GM19351 (cell line): ENCODE measurements around the gene SPSB1.
"Not testable (repeated sequence)": the region's sequence is repeated elsewhere in the genome, so short reads cannot be mapped to it uniquely, and the experiment has no call there.

ENCODE experiments used
- ATAC-seq: cut with Tn5 transposase; IDR thresholded peaks from one replicate; pipeline ENCODE4 v1.9.1; 2021; ENCODE audit warnings: mild to moderate bottlenecking, moderate library complexity; ENCODE audit not compliant: unreplicated experiment

Gene SPSB1

GRCh38 chr1:9385392-9385791 is 92.7 kb downstream of the SPSB1 start:
- not testable (repeated sequence) for ATAC-seq

GRCh38 chr1:9385801-9386573 is 93.3 kb downstream of the SPSB1 start:
- no peak for ATAC-seq

GRCh38 chr1:9388335-9389180 is 95.9 kb downstream of the SPSB1 start:
- ATAC-seq: no peak

DNA sequence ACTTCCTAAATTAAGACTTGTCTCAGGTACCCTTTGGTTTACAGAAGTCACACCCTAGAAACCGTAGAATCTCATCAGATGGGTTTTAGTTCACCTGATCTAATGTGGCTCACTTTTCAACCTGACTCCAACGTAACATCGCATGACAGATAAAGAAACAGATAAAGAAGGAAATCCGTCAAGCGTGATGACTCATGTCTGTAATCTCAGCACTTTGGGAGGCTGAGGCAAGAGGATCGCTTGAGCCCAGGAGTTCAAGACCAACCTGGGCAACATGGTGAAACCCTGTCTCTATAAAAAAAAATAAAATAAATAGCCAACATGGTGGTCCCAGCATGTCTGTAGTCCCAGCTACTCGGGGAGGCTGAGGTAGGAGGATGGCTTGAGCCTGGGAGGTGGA is 97.3 kb downstream of the SPSB1 start:
- ATAC-seq: no peak

DNA sequence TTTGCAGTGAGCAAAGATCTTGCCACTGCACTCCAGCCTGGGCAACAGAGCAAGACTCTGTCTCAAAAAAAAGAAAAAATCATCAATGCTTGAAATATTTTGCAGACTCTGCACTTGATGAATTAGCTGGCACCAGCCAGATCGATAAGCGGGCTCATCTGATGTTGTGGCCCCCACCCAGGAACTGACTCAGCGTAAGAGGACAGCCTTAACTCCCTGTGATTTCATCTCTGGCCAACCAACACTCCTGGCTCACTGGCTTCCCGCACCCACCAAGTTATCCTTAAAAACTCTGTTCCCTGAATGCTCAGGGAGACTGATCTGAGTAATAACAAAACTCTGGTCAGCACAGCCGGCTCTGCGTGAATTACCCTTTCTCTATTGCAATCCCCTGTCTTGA is 98.9 kb downstream of the SPSB1 start:
- no peak for ATAC-seq

DNA sequence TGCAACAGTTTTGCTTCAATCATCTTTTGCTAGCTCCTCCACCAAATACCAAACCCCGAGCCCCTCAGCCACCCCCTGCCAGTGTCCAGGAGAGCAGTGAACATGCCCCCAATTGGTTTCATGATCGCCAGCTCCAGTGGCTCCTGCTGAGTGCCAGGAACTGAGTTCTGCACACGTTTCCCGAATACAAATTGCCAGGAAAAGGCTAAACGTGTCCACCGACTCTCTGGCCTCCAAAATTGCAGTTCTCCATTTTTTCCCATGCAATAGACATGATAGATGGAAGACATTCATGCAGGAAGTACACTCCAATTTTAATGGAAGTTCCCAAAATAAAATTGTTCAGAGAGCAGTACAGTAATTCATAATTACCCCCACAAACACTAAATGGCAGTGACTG is 101.3 kb downstream of the SPSB1 start:
- no peak for ATAC-seq

DNA sequence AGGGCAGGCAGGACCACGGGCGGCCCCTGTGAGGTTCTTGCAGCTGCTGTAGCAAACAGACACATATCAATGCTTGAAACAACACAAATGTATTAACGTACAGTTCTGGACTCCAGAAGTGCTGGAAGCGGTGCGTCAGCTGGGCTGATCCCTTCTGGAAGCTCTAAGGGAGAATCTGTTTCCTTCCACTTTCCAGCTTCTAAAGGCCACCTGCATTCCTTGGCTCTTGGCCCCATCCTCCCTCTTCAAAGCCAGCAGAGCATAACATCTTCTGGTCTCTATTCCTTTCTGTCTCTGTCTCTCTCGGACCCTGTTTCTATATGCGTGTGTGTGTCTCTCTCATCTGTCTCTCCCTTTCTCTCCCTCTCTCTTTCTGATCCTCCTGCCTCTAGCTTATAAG is 102.3 kb downstream of the SPSB1 start:
- no peak for ATAC-seq

DNA sequence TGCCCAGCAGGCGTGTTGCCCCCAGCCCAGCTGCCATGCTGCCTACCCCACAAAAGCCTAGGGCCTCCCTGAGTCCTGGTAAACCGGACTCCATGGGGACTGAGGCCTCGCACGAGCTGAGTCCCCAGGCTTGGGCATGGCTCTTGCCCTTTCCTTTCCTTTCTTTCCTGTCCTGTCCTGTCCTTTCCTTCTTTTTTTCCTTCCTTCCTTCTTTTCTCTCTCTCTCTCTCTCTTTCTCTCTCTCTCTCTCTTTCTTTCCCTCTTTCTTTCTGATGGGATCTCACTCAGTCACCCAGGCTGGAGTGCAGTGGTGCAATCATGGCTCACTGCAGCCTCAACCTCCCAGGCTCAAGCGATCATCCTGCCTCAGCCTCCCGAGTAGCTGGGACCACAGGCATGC is 104.4 kb downstream of the SPSB1 start:
- ATAC-seq: no peak

GRCh38 chr1:9397997-9398526 is 105.4 kb downstream of the SPSB1 start:
- ATAC-seq: no peak

- no peak for ATAC-seq
Observed at GRCh38 chr1:9399510-9400424, 107.1 kb downstream of the SPSB1 start.

DNA sequence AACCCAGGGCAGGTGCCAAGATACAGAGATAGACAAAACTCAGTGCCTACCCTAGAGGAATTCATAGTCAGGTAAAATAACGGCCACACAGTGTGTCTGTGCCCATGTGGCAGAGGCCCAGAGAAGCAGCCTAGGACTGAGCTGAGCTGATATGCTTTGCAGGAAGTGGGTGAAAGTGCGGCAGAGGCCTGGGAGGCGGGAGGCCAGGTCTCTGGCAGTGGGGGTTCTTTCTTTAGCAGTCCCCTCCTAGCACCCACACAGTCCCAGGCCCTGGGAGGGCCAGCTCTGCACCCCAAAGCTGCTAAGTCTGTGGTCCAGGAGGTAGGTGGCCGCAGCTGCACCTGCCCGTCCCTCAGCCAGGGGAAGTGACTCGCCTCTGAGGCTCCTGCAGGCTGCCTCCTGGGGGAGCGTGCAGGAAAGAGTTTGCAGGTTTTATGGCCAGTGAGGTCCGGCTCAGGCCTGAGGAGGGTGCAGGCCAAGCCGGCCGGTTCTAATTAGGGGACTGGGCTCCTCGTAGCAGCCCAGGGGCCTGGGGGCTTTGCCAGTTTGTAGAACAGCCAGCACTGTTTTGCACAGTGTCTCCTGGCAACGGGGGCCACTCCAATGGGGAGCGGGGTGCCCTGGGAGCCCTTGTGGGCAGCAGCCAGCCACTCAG is 107.9 kb downstream of the SPSB1 start:
- ATAC-seq: no peak

DNA sequence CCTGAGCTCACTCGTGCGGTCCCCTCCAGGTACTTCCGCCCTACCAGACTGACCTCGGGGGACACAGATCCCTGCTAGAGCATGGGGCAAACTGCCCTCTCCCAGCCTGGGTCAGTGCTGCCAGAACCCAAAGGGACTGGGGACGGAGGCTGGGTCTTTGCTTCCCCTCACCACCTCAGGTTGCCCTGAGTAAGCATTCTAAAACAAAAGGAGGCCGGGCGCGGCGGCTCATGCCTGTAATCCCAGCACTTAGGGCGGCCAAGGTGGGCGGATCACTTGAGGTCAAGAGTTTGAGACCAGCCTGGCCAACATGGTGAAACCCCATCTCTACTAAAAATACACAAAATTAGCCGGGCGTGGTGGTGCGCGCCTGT is 108.4 kb downstream of the SPSB1 start:
- no peak for ATAC-seq

- no peak for ATAC-seq
Observed at GRCh38 chr1:9402256-9402616, 109.5 kb downstream of the SPSB1 start.

DNA sequence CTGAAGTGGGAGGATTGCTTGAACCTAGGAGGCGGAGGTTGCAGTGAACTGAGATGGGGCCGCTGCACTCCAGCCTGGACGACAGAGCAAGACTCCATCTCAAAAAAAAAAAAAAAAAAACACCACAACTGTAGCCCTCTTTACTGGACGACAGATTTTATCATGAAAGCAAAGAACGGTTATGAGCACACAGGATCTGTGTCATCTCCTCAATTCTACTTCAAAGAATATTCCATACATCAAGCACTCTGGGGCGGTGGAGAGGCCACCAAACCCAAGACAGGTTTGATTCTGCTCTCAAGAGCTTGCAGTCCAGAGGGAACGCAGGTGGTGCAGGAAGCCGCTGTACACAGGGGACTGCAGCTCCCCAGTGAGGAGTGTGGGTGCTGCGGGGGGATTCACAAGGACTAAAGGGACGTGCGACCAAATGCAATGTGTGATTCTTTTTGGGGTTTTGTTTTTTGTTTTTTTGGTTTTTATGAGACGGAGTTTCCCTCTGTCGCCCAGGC is 110.1 kb downstream of the SPSB1 start:
- ATAC-seq: no peak

GRCh38 chr1:9404117-9404914 is 111.6 kb downstream of the SPSB1 start:
- no peak for ATAC-seq

- no peak for ATAC-seq
Observed at GRCh38 chr1:9406111-9406510, 113.4 kb downstream of the SPSB1 start.

- no peak for ATAC-seq
Observed at GRCh38 chr1:9410737-9411297, 118.1 kb downstream of the SPSB1 start.

- ATAC-seq: peak; percentile 69
Observed at GRCh38 chr1:9413071-9413876, 120.6 kb downstream of the SPSB1 start.
